Activated T-helper 9 cell treated with anti-CD3 and anti-CD28 coated beads, Interleukin-2, amount 50 U/mL, for 16 hours (primary cell): Measurements from ENCODE around the gene TBL1XR1.
"Not testable (repeated sequence)": the region's sequence is repeated elsewhere in the genome, so short reads cannot be mapped to it uniquely, and the experiment has no call there.

Source experiments
- DNase-seq: peaks from one replicate; pipeline ENCODE4 v3.0.0-alpha.2; 2020; ENCODE audit warnings: low read depth

Gene TBL1XR1

GRCh38 chr3:177208223-177208622, 10.9 kb upstream of the TBL1XR1 start:
- no peak for DNase-seq

- DNase-seq = no peak
Observed at GRCh38 chr3:177206936-177207335, 9.7 kb upstream of the TBL1XR1 start.

GRCh38 chr3:177203689-177204395, 6.6 kb upstream of the TBL1XR1 start:
- no peak for DNase-seq

GRCh38 chr3:177203016-177203415, 5.7 kb upstream of the TBL1XR1 start:
- DNase-seq = not testable (repeated sequence)

GRCh38 chr3:177201700-177202397, 4.6 kb upstream of the TBL1XR1 start:
- DNase-seq = peak; percentile 29

- DNase-seq = no peak
Observed at GRCh38 chr3:177199206-177199760, 2.0 kb upstream of the TBL1XR1 start.

- DNase-seq = no peak
Observed at GRCh38 chr3:177197727-177198460, 612 bp upstream of the TBL1XR1 start.

GRCh38 chr3:177196456-177197040, 734 bp downstream of the TBL1XR1 start:
- peak; percentile 16 for DNase-seq

GRCh38 chr3:177196008-177196455, 1.2 kb downstream of the TBL1XR1 start:
- no peak for DNase-seq

GRCh38 chr3:177195242-177195991, 1.9 kb downstream of the TBL1XR1 start:
- DNase-seq = no peak

GRCh38 chr3:177194299-177194698, 3.0 kb downstream of the TBL1XR1 start:
- no peak for DNase-seq

GRCh38 chr3:177193688-177194268, 3.5 kb downstream of the TBL1XR1 start:
- DNase-seq = no peak

GRCh38 chr3:177193275-177193674, 4.0 kb downstream of the TBL1XR1 start:
- DNase-seq = not testable (repeated sequence)

GRCh38 chr3:177190756-177191681, 6.3 kb downstream of the TBL1XR1 start:
- no peak for DNase-seq

GRCh38 chr3:177190184-177190583, 7.1 kb downstream of the TBL1XR1 start:
- not testable (repeated sequence) for DNase-seq

- not testable (repeated sequence) for DNase-seq
Observed at GRCh38 chr3:177188325-177188724, 9.0 kb downstream of the TBL1XR1 start.

GRCh38 chr3:177186306-177186705, 11.0 kb downstream of the TBL1XR1 start:
- no peak for DNase-seq

GRCh38 chr3:177185035-177185574, 12.2 kb downstream of the TBL1XR1 start:
- DNase-seq = no peak

GRCh38 chr3:177184602-177185001, 12.7 kb downstream of the TBL1XR1 start:
- not testable (repeated sequence) for DNase-seq

GRCh38 chr3:177182352-177182751, 14.9 kb downstream of the TBL1XR1 start:
- no peak for DNase-seq
